Measurements from ENCODE around the gene FAM193A.
"Not testable (repeated sequence)": the region's sequence is repeated elsewhere in the genome, so short reads cannot be mapped to it uniquely, and the experiment has no call there.

FAM193A gene

GRCh38 chr4:2535376-2536192 is 863 bp upstream of the FAM193A start:
- TF ChIP-seq, protein P1, sequence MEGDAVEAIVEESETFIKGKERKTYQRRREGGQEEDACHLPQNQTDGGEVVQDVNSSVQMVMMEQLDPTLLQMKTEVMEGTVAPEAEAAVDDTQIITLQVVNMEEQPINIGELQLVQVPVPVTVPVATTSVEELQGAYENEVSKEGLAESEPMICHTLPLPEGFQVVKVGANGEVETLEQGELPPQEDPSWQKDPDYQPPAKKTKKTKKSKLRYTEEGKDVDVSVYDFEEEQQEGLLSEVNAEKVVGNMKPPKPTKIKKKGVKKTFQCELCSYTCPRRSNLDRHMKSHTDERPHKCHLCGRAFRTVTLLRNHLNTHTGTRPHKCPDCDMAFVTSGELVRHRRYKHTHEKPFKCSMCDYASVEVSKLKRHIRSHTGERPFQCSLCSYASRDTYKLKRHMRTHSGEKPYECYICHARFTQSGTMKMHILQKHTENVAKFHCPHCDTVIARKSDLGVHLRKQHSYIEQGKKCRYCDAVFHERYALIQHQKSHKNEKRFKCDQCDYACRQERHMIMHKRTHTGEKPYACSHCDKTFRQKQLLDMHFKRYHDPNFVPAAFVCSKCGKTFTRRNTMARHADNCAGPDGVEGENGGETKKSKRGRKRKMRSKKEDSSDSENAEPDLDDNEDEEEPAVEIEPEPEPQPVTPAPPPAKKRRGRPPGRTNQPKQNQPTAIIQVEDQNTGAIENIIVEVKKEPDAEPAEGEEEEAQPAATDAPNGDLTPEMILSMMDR (IDR thresholded peaks at IDR 0.05; ENCODE audit: poor library complexity, severe bottlenecking): no peak
- Histone ChIP-seq H3K27ac (ENCODE audit: poor library complexity, severe bottlenecking) (peak overlapping the region; percentile 68), H3K27me3 (ENCODE audit: insufficient read depth, poor library complexity, severe bottlenecking) (no peaks in the 10 kb centered on the region), H3K4me3 (ENCODE audit: severe bottlenecking) (peak overlapping the region; percentile 74), H3K36me3 (ENCODE audit: low read depth) (peaks cover 12% of the 10 kb centered on the region; the same call in 1 of the 2 replicates), H3K9me3 (ENCODE audit: severe bottlenecking) (no peaks in the 10 kb centered on the region), H3K4me1 (ENCODE audit: insufficient read depth, poor library complexity, severe bottlenecking) (peaks cover 3% of the 10 kb centered on the region)
- DNase-seq (ENCODE audit: low spot score) (no peak), ATAC-seq (ENCODE audit: low read depth) (peak; percentile 3; the same call in 2 of the 3 replicates)

DNA sequence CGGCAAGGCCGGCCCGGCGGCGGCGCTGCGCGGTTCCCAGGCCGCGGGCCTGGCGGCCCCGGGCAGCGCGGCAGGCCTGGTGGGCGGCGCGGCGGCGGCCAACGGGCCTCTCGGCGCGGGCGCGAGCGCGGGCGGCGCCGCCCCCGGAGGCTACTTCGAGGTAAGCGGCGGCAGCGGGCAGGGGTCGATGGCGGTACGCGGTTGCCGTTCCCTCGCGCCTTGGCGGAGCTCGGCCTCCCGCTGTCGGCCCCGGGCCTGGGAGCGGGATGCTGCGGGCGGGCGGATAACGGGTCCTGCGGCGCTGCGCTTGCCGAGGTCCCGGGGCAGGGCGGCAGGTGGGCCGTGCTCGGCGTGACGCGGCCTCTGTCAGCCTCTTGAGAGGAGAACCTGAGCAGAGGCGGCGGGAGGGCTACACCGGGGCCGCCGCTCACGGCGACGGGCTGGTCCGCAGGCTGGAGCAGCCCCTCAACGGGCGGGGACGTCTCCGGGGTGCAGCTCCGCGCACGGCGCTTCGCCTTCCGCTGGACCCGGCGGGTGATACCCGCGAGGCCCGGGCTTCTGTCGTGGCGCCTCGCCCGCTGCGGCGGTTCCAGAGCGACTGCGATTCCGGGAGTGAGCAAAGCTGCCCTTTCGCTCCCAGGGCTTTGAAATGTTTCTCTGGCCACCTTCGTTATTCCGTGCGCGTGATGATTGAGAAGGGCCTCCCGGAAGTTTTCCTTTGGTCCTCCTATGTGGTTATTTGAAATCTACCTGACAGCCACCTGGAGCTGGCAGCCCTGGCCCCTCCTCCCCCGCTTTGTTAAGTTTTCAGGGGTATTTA is 774 bp downstream of the FAM193A start:
- Histone ChIP-seq H3K27me3 (ENCODE audit: insufficient read depth, poor library complexity, severe bottlenecking) (no peaks in the 10 kb centered on the region), H3K36me3 (ENCODE audit: low read depth) (peaks cover 12% of the 10 kb centered on the region; the same call in 1 of the 2 replicates), H3K4me3 (ENCODE audit: severe bottlenecking) (peak overlapping the region; percentile 70), H3K4me1 (ENCODE audit: insufficient read depth, poor library complexity, severe bottlenecking) (peaks cover 3% of the 10 kb centered on the region), H3K27ac (ENCODE audit: poor library complexity, severe bottlenecking) (peak overlapping the region; percentile 68), H3K9me3 (ENCODE audit: severe bottlenecking) (no peaks in the 10 kb centered on the region)
- ATAC-seq (ENCODE audit: low read depth): peak; percentile 8
- no peak for DNase-seq (ENCODE audit: low spot score)
- TF ChIP-seq, protein P1 (IDR thresholded peaks at IDR 0.05; ENCODE audit: poor library complexity, severe bottlenecking): no peak

DNA sequence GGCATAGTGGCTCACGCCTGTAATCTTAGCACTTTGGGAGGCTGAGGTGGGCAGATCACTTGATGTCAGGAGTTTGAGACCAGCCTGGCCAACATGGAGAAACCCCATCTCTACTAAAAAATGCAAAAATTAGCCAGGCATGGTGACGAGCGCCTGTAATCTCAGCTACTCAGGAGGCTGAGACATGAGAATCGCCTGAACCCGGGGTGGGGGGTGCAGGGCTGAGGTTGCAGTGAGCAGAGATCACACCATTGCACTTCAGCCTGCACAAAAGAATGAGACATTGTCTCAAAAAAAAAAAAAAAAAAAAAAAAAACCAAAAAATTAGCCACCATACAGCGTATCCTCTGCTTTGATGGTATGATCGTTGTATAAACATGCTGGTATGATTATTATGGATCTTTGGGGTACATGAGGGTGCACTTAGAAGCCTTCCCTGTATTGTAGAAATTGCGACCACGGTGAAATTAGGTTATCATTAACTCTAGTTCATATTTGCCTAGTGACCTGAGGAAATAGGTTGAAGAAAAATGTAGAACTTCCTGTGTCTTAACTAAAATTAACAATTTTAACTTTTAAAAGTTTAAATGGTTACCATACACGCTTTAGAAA is 7.2 kb downstream of the FAM193A start:
- H3K4me3 ChIP-seq (ENCODE audit: severe bottlenecking); H3K27me3 ChIP-seq (ENCODE audit: insufficient read depth, poor library complexity, severe bottlenecking); ATAC-seq (ENCODE audit: low read depth); DNase-seq (ENCODE audit: low spot score); H3K9me3 ChIP-seq (ENCODE audit: severe bottlenecking); H3K4me1 ChIP-seq (ENCODE audit: insufficient read depth, poor library complexity, severe bottlenecking); H3K27ac ChIP-seq (ENCODE audit: poor library complexity, severe bottlenecking): not testable (repeated sequence)
- H3K36me3 ChIP-seq (ENCODE audit: low read depth): peaks cover 14% of the 10 kb centered on the region

DNA sequence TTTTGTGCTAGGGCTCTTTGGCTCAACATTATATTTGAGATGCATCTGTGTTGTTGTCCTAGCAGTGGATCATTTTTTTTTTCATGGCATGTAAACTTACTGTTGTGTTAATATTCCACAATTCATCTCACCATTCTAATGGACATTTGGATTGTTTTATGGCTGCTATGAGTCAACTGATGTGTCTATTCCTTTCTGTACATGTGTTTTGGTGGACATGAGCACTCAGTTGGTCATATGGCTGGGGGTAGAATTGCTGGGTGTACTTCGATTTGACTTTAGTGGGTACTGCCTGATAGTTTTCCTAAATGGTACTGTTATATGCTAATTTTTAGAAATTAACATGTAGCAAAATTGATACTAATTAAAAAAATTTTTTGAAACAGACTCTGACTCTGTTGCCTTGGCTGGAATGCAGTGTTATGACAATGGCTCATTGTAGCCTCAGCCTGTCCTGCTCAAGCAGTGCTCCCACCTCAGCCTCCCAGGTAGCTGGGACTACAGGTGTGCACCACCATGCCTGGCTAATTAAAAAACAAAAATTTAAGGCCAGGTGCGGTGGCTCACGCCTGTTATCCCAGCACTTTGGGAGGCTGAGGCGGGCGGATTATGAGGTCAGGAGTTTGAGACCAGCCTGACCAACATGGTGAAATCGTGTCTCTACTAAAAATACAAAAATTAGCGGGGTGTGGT is 9.0 kb downstream of the FAM193A start:
- Histone ChIP-seq H3K36me3 (ENCODE audit: low read depth) (peaks cover 6% of the 10 kb centered on the region), H3K27me3 (ENCODE audit: insufficient read depth, poor library complexity, severe bottlenecking) (no peaks in the 10 kb centered on the region), H3K27ac (ENCODE audit: poor library complexity, severe bottlenecking) (no peak overlapping the region), H3K4me1 (ENCODE audit: insufficient read depth, poor library complexity, severe bottlenecking) (peaks cover 9% of the 10 kb centered on the region), H3K4me3 (ENCODE audit: severe bottlenecking) (no peak overlapping the region), H3K9me3 (ENCODE audit: severe bottlenecking) (no peaks in the 10 kb centered on the region)
- ATAC-seq (ENCODE audit: low read depth) (no peak), DNase-seq (ENCODE audit: low spot score) (no peak)
- TF ChIP-seq, protein P1 (IDR thresholded peaks at IDR 0.05; ENCODE audit: poor library complexity, severe bottlenecking): no peak
